GM23338 (cell line): Measurements from ENCODE around the gene MCUB. TPM values are rescaled to one million over a fixed set of nuclear protein-coding genes. Genes with fewer than 3 reads are reported as not detected.

ENCODE experiments used
- ATAC-seq: fragments of 200-7000 bp; cut with Tn5 transposase; 3 replicates; pipeline ENCODE4 v1.9.1; 2020
- DNase-seq: peaks from one replicate; pipeline ENCODE4 v3.0.0-alpha.2; 2015; ENCODE audit warnings: low spot score
- H2AFZ ChIP-seq: fragments of 200-600 bp; sonication (generic); 2 replicates; pipeline ENCODE4 v1.8.0; 2016; ENCODE audit warnings: antibody characterized with exemption, mild to moderate bottlenecking, moderate library complexity
- H3F3A ChIP-seq: fragments of 200-600 bp; sonication (generic); replicated peaks from 2 replicates; pipeline ENCODE4 v1.8.0; 2017; ENCODE audit warnings: antibody characterized with exemption, mixed run types, low read depth
- H3K27ac ChIP-seq: fragments of 200-600 bp; sonication (generic); 2 replicates; pipeline ENCODE4 v1.6.1; 2016; ENCODE audit warnings: low read depth
- H3K27me3 ChIP-seq: fragments of 200-600 bp; sonication (generic); 2 replicates; pipeline ENCODE4 v1.8.0; 2016; ENCODE audit warnings: mild to moderate bottlenecking, mixed run types, moderate library complexity; ENCODE audit not compliant: insufficient read depth
- H3K36me3 ChIP-seq: fragments of 200-600 bp; sonication (generic); 2 replicates; pipeline ENCODE4 v1.8.0; 2016; ENCODE audit warnings: mild to moderate bottlenecking; ENCODE audit not compliant: insufficient read depth
- H3K4me1 ChIP-seq: fragments of 200-600 bp; sonication (generic); 2 replicates; pipeline ENCODE4 v1.8.0; 2016; ENCODE audit warnings: mild to moderate bottlenecking, moderate library complexity; ENCODE audit not compliant: insufficient read depth
- H3K4me2 ChIP-seq: fragments of 200-600 bp; sonication (generic); 2 replicates; pipeline ENCODE4 v1.7.1; 2017; ENCODE audit warnings: mixed run types
- H3K4me3 ChIP-seq: fragments of 200-600 bp; sonication (generic); 2 replicates; pipeline ENCODE4 v1.6.1; 2016; ENCODE audit warnings: mixed run types
- H3K79me2 ChIP-seq: fragments of 200-600 bp; sonication (generic); replicated peaks from 2 replicates; pipeline ENCODE4 v1.8.0; 2017; ENCODE audit warnings: mild to moderate bottlenecking; ENCODE audit not compliant: insufficient read depth
- H3K9me2 ChIP-seq: fragments of 200-600 bp; sonication (generic); 2 replicates; pipeline ENCODE4 v1.8.0; 2017; ENCODE audit not compliant: insufficient read depth
- H4K20me1 ChIP-seq: fragments of 200-600 bp; sonication (generic); replicated peaks from 2 replicates; pipeline ENCODE4 v1.8.0; 2017; ENCODE audit warnings: mild to moderate bottlenecking; ENCODE audit not compliant: insufficient read depth
- H3K27ac Mint-ChIP-seq: 2 replicates; pipeline ENCODE4 v1.8.0; 2020; ENCODE audit warnings: inconsistent platforms, mild to moderate bottlenecking, moderate library complexity, mixed read lengths
- H3K27me3 Mint-ChIP-seq: 3 replicates; pipeline ENCODE4 v1.8.0; 2022; ENCODE audit warnings: low read depth, mild to moderate bottlenecking, moderate library complexity, mixed read lengths, inconsistent platforms; ENCODE audit not compliant: insufficient read depth, poor library complexity
- H3K36me3 Mint-ChIP-seq: 3 replicates; pipeline ENCODE4 v1.8.0; 2021; ENCODE audit warnings: low read depth, mild to moderate bottlenecking, inconsistent platforms, moderate library complexity, mixed read lengths
- H3K4me1 Mint-ChIP-seq: 3 replicates; pipeline ENCODE4 v1.8.0; 2020; ENCODE audit warnings: mild to moderate bottlenecking, inconsistent platforms, mixed read lengths
- H3K4me3 Mint-ChIP-seq: 3 replicates; pipeline ENCODE4 v1.8.0; 2021; ENCODE audit warnings: moderate library complexity, mild to moderate bottlenecking, inconsistent platforms, mixed read lengths
- H3K9me3 Mint-ChIP-seq: 3 replicates; pipeline ENCODE4 v1.8.0; 2020; ENCODE audit warnings: moderate library complexity, mild to moderate bottlenecking, inconsistent platforms, mixed read lengths
- CREB1 ChIP-seq: fragments of 250-450 bp; sonication (Bioruptor Pico); IDR thresholded peaks from 2 replicates; pipeline ENCODE4 v1.5.0; 2020; ENCODE audit warnings: low read depth, mild to moderate bottlenecking, moderate library complexity
- EZH2phosphoT487 ChIP-seq: fragments of 200-600 bp; sonication (generic); IDR thresholded peaks from one replicate; pipeline ENCODE4 v1.8.1; 2018; ENCODE audit warnings: antibody characterized with exemption; ENCODE audit not compliant: unreplicated experiment
- JUNB ChIP-seq: IDR thresholded peaks from one replicate; pipeline ENCODE4 v1.6.1; 2016; ENCODE audit warnings: antibody characterized with exemption; ENCODE audit not compliant: unreplicated experiment
- NANOG ChIP-seq: IDR thresholded peaks from 2 replicates; pipeline ENCODE4 v1.6.1; 2016; ENCODE audit warnings: antibody characterized with exemption, borderline replicate concordance
- POLR2AphosphoS5 ChIP-seq: IDR thresholded peaks from 2 replicates; pipeline ENCODE4 v1.6.1; 2016; ENCODE audit warnings: antibody characterized with exemption, low read depth
- STAT1 ChIP-seq: IDR thresholded peaks from one replicate; pipeline ENCODE4 v1.6.1; 2016; ENCODE audit warnings: antibody characterized with exemption; ENCODE audit not compliant: unreplicated experiment
- ZNF114 ChIP-seq: fragments of 250-450 bp; sonication (Bioruptor Pico); IDR thresholded peaks from 2 replicates; pipeline ENCODE4 v1.5.0; 2020; ENCODE audit warnings: mild to moderate bottlenecking, moderate library complexity
- ZNF331 ChIP-seq: fragments of 250-450 bp; sonication (Bioruptor Pico); IDR thresholded peaks from 2 replicates; pipeline ENCODE4 v1.5.0; 2020; ENCODE audit warnings: low read depth, mild to moderate bottlenecking, moderate library complexity
- polyA plus RNA-seq: library from polyadenylated mRNA; unstranded; fragments of >200 nt; fragmentation: Nextera tagmentation; extraction: Ambion mirVana; gene quantifications from 2 replicates; pipeline ENCODE4 v1.2.1, GENCODE V29; 2016
- total RNA-seq: library from RNA; depleted of rRNA; stranded (reverse); fragments of >200 nt; shearing (Covaris generic); gene quantifications from 2 replicates; pipeline ENCODE4 v1.2.3, GENCODE V29; 2014
- TF ChIP-seq, protein P1 (sequence below): IDR thresholded peaks from 2 replicates; pipeline ENCODE4 v1.6.1; 2016; ENCODE audit warnings: antibody characterized with exemption
- TF ChIP-seq, protein P2 (sequence below), 2 experiments: fragments of 200-600 bp in 1 of 2; sonication (generic) in 1 of 2; conservative IDR thresholded peaks; 2 replicates each; pipeline versions ENCODE4 v1.5.1 to v1.6.1; 2016 to 2017; ENCODE audit warnings: antibody characterized with exemption in 2 of 2, low read depth in 2 of 2, mild to moderate bottlenecking in 2 of 2, moderate library complexity in 1 of 2
- TF ChIP-seq, protein P3 (sequence below): IDR thresholded peaks from one replicate; pipeline ENCODE4 v1.6.1; 2018; ENCODE audit warnings: antibody characterized with exemption; ENCODE audit not compliant: unreplicated experiment
- TF ChIP-seq, protein P4 (sequence below): fragments of 250-450 bp; sonication (Bioruptor Pico); IDR thresholded peaks from 2 replicates; pipeline ENCODE4 v1.5.0; 2020; ENCODE audit warnings: mild to moderate bottlenecking, moderate library complexity

The MCUB gene
- total and polyA plus RNA-seq, 2 experiments from 2014 or later = 21.7 to 97.9 TPM

DNA sequence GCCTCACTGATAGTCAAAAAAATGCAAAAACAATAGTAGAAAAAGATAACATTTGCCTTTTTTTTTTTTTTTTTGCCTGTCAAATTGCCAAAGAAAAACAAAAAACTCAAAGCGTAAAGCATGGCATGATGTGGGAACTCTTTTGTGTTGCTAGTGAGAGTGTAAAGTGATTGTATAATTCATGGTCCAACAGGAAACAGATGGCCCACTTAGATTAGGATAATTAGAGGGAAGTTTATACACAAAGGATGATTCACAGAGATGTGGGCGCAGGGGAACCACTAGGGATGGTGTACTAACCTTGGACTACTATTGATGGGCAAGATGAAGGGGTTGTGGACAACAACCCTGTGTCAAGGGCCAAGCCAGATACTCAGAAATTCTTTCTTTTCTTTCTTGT is 16.4 kb downstream of the MCUB start:
- H3K4me1 ChIP-seq = no peaks in the 10 kb centered on the region
- Mint-ChIP-seq H3K4me1 (no peaks in the 10 kb centered on the region), H3K4me3 (no peak overlapping the region), H3K27me3 (peaks cover 2% of the 10 kb centered on the region), H3K36me3 (peaks cover 8% of the 10 kb centered on the region; the same call in 1 of the 3 replicates), H3K27ac (no peak overlapping the region), H3K9me3 (peaks cover 10% of the 10 kb centered on the region)
- TF ChIP-seq POLR2AphosphoS5 = no peak
- TF ChIP-seq EZH2phosphoT487 = no peak
- TF ChIP-seq NANOG = no peak
- TF ChIP-seq ZNF114 (CRISPR knock-in tag) = no peak
- TF ChIP-seq, protein P1, sequence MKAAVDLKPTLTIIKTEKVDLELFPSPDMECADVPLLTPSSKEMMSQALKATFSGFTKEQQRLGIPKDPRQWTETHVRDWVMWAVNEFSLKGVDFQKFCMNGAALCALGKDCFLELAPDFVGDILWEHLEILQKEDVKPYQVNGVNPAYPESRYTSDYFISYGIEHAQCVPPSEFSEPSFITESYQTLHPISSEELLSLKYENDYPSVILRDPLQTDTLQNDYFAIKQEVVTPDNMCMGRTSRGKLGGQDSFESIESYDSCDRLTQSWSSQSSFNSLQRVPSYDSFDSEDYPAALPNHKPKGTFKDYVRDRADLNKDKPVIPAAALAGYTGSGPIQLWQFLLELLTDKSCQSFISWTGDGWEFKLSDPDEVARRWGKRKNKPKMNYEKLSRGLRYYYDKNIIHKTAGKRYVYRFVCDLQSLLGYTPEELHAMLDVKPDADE = no peak
- no peak for TF ChIP-seq STAT1
- TF ChIP-seq JUNB = no peak
- no peak for TF ChIP-seq CREB1
- TF ChIP-seq, protein P2, sequence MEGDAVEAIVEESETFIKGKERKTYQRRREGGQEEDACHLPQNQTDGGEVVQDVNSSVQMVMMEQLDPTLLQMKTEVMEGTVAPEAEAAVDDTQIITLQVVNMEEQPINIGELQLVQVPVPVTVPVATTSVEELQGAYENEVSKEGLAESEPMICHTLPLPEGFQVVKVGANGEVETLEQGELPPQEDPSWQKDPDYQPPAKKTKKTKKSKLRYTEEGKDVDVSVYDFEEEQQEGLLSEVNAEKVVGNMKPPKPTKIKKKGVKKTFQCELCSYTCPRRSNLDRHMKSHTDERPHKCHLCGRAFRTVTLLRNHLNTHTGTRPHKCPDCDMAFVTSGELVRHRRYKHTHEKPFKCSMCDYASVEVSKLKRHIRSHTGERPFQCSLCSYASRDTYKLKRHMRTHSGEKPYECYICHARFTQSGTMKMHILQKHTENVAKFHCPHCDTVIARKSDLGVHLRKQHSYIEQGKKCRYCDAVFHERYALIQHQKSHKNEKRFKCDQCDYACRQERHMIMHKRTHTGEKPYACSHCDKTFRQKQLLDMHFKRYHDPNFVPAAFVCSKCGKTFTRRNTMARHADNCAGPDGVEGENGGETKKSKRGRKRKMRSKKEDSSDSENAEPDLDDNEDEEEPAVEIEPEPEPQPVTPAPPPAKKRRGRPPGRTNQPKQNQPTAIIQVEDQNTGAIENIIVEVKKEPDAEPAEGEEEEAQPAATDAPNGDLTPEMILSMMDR (conservative IDR thresholded peaks at IDR 0.05; ENCODE audit: low read depth in 2 of 2) = no peak
- TF ChIP-seq, protein P3, sequence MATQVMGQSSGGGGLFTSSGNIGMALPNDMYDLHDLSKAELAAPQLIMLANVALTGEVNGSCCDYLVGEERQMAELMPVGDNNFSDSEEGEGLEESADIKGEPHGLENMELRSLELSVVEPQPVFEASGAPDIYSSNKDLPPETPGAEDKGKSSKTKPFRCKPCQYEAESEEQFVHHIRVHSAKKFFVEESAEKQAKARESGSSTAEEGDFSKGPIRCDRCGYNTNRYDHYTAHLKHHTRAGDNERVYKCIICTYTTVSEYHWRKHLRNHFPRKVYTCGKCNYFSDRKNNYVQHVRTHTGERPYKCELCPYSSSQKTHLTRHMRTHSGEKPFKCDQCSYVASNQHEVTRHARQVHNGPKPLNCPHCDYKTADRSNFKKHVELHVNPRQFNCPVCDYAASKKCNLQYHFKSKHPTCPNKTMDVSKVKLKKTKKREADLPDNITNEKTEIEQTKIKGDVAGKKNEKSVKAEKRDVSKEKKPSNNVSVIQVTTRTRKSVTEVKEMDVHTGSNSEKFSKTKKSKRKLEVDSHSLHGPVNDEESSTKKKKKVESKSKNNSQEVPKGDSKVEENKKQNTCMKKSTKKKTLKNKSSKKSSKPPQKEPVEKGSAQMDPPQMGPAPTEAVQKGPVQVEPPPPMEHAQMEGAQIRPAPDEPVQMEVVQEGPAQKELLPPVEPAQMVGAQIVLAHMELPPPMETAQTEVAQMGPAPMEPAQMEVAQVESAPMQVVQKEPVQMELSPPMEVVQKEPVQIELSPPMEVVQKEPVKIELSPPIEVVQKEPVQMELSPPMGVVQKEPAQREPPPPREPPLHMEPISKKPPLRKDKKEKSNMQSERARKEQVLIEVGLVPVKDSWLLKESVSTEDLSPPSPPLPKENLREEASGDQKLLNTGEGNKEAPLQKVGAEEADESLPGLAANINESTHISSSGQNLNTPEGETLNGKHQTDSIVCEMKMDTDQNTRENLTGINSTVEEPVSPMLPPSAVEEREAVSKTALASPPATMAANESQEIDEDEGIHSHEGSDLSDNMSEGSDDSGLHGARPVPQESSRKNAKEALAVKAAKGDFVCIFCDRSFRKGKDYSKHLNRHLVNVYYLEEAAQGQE = no peak
- TF ChIP-seq ZNF331 = no peak
- H4K20me1 ChIP-seq = no peaks in the 10 kb centered on the region
- no peak overlapping the region for H3K27ac ChIP-seq
- H3K79me2 ChIP-seq = peaks cover 10% of the 10 kb centered on the region
- H2AFZ ChIP-seq = no peak overlapping the region
- DNase-seq (no peak), ATAC-seq (no peak)
- H3F3A ChIP-seq = no peaks in the 10 kb centered on the region
- H3K36me3 ChIP-seq = no peaks in the 10 kb centered on the region
- H3K9me2 ChIP-seq = no peaks in the 10 kb centered on the region
- no peaks in the 10 kb centered on the region for H3K27me3 ChIP-seq
- H3K4me2 ChIP-seq = no peak overlapping the region
- no peak overlapping the region for H3K4me3 ChIP-seq

DNA sequence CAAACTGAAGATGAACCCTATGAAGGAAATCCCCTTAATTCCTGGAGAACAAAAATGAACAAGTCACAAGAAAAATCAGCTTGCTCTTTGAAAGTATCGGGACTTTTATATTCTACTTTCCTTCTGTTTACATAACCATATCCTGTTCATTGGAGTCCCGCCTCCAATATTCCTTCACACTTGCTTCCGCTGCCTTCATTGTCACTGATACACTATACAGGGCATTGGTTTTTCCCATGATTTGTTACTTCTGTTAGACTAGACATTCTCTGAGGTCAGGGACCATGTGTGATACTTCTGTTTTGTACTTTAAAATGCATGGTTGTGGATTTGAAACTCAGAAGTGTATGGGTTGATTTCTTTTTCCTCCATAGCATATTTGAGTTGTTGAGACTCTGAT is 18.8 kb downstream of the MCUB start:
- peaks cover 21% of the 10 kb centered on the region; the same call in 2 of the 3 replicates for H3K36me3 Mint-ChIP-seq
- H3K4me2 ChIP-seq = no peak overlapping the region
- no peaks in the 10 kb centered on the region for H3K36me3 ChIP-seq
- H3K4me3 Mint-ChIP-seq = no peak overlapping the region
- ATAC-seq = no peak
- no peak overlapping the region for H2AFZ ChIP-seq
- peaks cover 2% of the 10 kb centered on the region for H3K27me3 Mint-ChIP-seq
- peaks cover 6% of the 10 kb centered on the region for H3K79me2 ChIP-seq
- no peak overlapping the region for H3K27ac Mint-ChIP-seq
- no peaks in the 10 kb centered on the region for H3K9me2 ChIP-seq
- no peak overlapping the region for H3K4me3 ChIP-seq
- no peaks in the 10 kb centered on the region for H3F3A ChIP-seq
- no peaks in the 10 kb centered on the region for H3K4me1 ChIP-seq
- DNase-seq = no peak
- no peaks in the 10 kb centered on the region for H3K27me3 ChIP-seq
- H4K20me1 ChIP-seq = no peaks in the 10 kb centered on the region
- peaks cover 33% of the 10 kb centered on the region for H3K9me3 Mint-ChIP-seq
- no peaks in the 10 kb centered on the region for H3K4me1 Mint-ChIP-seq
- H3K27ac ChIP-seq = no peak overlapping the region
- TF ChIP-seq, protein P4, sequence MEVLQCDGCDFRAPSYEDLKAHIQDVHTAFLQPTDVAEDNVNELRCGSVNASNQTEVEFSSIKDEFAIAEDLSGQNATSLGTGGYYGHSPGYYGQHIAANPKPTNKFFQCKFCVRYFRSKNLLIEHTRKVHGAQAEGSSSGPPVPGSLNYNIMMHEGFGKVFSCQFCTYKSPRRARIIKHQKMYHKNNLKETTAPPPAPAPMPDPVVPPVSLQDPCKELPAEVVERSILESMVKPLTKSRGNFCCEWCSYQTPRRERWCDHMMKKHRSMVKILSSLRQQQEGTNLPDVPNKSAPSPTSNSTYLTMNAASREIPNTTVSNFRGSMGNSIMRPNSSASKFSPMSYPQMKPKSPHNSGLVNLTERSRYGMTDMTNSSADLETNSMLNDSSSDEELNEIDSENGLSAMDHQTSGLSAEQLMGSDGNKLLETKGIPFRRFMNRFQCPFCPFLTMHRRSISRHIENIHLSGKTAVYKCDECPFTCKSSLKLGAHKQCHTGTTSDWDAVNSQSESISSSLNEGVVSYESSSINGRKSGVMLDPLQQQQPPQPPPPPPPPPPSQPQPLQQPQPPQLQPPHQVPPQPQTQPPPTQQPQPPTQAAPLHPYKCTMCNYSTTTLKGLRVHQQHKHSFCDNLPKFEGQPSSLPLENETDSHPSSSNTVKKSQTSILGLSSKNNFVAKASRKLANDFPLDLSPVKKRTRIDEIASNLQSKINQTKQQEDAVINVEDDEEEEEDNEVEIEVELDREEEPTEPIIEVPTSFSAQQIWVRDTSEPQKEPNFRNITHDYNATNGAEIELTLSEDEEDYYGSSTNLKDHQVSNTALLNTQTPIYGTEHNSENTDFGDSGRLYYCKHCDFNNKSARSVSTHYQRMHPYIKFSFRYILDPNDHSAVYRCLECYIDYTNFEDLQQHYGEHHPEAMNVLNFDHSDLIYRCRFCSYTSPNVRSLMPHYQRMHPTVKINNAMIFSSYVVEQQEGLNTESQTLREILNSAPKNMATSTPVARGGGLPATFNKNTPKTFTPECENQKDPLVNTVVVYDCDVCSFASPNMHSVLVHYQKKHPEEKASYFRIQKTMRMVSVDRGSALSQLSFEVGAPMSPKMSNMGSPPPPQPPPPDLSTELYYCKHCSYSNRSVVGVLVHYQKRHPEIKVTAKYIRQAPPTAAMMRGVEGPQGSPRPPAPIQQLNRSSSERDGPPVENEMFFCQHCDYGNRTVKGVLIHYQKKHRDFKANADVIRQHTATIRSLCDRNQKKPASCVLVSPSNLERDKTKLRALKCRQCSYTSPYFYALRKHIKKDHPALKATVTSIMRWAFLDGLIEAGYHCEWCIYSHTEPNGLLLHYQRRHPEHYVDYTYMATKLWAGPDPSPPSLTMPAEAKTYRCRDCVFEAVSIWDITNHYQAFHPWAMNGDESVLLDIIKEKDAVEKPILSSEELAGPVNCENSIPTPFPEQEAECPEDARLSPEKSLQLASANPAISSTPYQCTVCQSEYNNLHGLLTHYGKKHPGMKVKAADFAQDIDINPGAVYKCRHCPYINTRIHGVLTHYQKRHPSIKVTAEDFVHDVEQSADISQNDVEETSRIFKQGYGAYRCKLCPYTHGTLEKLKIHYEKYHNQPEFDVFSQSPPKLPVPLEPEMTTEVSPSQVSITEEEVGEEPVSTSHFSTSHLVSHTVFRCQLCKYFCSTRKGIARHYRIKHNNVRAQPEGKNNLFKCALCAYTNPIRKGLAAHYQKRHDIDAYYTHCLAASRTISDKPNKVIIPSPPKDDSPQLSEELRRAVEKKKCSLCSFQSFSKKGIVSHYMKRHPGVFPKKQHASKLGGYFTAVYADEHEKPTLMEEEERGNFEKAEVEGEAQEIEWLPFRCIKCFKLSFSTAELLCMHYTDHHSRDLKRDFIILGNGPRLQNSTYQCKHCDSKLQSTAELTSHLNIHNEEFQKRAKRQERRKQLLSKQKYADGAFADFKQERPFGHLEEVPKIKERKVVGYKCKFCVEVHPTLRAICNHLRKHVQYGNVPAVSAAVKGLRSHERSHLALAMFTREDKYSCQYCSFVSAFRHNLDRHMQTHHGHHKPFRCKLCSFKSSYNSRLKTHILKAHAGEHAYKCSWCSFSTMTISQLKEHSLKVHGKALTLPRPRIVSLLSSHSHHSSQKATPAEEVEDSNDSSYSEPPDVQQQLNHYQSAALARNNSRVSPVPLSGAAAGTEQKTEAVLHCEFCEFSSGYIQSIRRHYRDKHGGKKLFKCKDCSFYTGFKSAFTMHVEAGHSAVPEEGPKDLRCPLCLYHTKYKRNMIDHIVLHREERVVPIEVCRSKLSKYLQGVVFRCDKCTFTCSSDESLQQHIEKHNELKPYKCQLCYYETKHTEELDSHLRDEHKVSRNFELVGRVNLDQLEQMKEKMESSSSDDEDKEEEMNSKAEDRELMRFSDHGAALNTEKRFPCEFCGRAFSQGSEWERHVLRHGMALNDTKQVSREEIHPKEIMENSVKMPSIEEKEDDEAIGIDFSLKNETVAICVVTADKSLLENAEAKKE (CRISPR knock-in tag) = no peak
